Measurements from ENCODE around the gene KPNA6.
"Not testable (repeated sequence)": the region's sequence is repeated elsewhere in the genome, so short reads cannot be mapped to it uniquely, and the experiment has no call there.

Gene KPNA6

DNA sequence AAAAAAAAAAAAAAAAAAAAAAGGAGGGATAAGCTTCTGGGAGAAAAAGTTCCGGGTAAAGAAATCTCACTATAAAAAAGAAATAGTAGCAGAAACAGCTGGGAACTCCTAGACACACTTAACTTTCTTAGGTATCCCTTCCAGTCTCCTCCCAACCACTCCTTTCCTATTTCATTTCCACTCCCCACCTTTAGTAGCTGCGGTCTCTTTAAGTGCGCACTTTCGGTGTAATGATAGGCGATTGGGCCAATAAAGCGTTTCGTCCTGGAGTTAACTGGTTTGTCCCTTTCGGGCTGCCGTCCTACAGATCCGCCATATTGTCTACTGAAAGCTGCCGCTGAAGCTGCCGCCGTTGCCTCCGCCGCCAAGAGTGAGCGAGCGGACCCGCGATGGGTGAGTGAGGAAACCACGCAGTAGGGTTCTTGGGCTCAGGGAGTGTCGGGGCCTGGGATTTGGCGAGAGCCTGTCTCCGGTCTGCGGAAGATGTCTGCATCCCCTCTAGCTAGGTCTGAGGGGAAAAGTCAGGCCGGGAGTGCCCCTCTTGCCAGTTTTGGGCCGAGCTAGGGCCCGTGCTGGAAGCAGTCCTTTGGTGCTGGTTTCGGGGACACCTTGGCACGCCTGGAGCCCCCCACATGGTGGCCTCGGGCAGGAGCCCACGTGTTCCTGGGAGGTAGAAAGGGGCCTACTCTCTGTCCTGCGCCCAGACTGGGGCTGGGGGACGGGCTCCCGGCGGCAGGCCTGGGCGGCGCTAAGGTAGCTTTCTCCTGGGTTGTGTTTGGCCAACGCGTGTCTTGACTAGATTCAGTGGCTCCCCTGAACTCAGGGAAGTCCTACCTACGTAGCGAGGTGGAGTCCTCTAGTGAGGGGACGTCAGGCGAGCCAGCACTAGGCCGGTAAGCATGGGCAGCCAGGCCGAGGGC lies at the start of gene KPNA6:
KPNA6 (plus strand) TSS at position 315 of the 920 bp plus-strand sequence; CDS start at position 390, 75 bp downstream.
- in situ Hi-C loops (cut with MboI; ENCODE audit: low sequenced_read_pairs), result no loop called here

DNA sequence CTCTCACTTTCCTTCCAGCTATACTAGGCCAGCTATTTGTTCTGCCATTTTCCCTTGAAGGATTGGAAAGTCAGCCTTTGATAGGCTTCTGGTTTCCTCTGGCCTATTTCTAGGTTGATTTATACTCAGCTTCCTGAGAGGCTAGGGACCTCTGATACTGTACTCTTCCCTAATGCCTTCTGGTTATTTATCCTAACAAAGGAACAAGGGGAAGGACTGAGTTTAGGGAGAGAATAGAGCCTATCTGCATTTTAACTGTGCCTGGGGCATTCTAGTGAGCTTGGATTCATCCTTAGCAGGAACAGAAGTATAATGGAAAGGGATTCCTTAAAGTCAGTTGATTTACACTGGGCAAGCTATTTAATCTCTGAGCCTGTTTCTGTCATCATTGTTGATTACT lies 46.9 kb upstream of the KPNA6 start:
- in situ Hi-C loops (cut with MboI; ENCODE audit: low sequenced_read_pairs), result no loop called here

DNA sequence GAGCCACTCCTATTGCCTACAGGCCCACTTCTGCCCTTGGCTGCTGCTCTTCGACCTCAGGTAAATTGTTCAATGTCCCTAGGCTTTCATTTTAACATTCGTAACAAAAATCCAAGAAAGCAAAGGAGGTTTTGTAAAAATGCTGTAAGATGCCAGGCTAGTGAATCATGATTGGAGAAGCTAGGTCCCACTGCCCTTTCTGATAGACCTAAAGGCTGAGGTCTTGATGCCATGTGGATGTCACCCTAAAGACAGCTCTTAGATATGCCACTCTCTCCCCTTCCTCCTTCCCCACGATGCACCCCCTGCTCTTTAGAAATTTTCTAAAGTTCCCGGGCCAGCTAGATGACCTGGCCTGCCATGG lies 45.0 kb upstream of the KPNA6 start:
- in situ Hi-C loops (cut with MboI; ENCODE audit: low sequenced_read_pairs), result no loop called here

- in situ Hi-C loops (cut with MboI; ENCODE audit: low sequenced_read_pairs), result no loop called here
Observed at GRCh38 chr1:32063261-32063681, 44.6 kb upstream of the KPNA6 start.

GRCh38 chr1:32065613-32066488 lies 42.0 kb upstream of the KPNA6 start:
- in situ Hi-C loops (cut with MboI; ENCODE audit: low sequenced_read_pairs), result not testable (repeated sequence)

DNA sequence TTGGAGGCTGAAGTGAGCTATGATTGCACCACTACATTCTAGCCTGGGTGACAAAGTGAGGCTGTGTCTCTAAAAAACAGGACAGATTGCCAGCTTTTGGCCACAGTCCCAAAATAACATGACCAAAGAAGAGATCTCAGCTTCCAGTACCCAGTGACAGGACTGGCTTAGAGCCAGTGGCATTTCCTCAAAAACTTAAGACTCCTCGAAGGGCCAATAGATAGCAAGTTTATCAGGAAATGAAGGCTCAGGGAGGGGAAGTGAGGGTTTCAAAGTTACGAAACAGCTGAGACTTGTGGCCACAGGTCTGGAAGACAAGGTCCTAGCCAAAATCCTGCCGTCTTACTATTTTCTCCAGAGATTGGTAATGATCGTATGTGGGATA lies 41.4 kb upstream of the KPNA6 start:
- in situ Hi-C loops (cut with MboI; ENCODE audit: low sequenced_read_pairs), result no loop called here

DNA sequence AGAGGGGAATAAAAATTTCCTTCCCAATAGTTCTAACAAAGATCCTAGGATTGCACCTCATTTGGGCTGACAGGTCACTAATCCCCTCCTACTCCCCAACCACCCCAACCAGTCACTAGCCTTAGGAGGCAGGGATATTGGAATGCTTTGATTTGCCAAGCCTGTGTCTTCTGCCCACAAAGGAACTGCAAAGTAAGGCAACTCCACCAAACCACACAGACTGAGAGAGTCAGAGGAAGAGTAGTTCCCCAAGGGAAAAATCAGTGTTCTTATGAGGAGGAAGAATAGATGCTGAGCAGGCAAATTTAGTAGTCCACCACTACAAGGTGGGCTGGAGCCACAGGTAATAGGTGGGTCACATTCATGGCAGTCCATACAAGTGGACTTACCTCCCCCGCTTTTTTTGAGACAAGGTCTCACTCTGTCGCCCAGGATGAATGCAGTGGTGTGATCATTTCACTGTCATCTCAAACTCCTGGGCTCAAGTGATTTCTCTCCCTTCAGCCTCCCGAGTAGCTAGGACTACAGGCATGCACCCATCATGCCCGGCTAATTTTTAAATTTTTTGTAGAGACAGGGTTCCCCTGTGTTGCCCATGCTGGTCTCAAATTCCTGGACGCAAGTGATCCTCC lies 38.8 kb upstream of the KPNA6 start:
- in situ Hi-C loops (cut with MboI; ENCODE audit: low sequenced_read_pairs), result no loop called here

- in situ Hi-C loops (cut with MboI; ENCODE audit: low sequenced_read_pairs), result no loop called here
Observed at GRCh38 chr1:32071758-32072621, 35.9 kb upstream of the KPNA6 start.

- in situ Hi-C loops (cut with MboI; ENCODE audit: low sequenced_read_pairs), result no loop called here
Observed at GRCh38 chr1:32072622-32073298, 35.1 kb upstream of the KPNA6 start, which contains the start of gene TMEM39B. Gene TMEM39B, plus strand, starts transcription at chr1:32072939. Its CDS starts 109 bp downstream, at chr1:32073048.

- in situ Hi-C loops (cut with MboI; ENCODE audit: low sequenced_read_pairs), result no loop called here
Observed at GRCh38 chr1:32073299-32074229, 34.3 kb upstream of the KPNA6 start.

- in situ Hi-C loops (cut with MboI; ENCODE audit: low sequenced_read_pairs), result no loop called here
Observed at GRCh38 chr1:32074841-32075240, 33.0 kb upstream of the KPNA6 start.

- in situ Hi-C loops (cut with MboI; ENCODE audit: low sequenced_read_pairs), result no loop called here
Observed at GRCh38 chr1:32077451-32077850, 30.4 kb upstream of the KPNA6 start.

GRCh38 chr1:32082022-32082421 lies 25.8 kb upstream of the KPNA6 start:
- in situ Hi-C loops (cut with MboI; ENCODE audit: low sequenced_read_pairs), result no loop called here

DNA sequence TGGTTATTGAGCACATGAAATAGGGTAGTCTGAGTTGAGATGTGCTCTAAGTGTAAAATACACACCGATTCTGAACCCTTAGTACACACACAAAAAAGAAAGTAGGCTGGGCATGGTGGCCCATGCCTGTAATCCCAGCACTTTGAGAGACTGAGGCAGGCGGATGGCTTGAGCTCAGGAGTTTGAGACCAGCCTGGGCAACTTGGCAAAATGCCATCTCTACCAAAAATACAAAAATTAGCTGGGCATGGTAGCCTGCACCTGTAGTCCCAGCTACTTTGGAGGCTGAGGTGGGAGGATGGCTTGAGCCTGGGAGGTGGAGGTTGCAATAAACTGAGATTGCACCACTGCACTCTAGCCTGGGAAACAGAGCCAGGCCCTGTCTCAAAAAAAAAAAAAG lies 21.5 kb upstream of the KPNA6 start:
- in situ Hi-C loops (cut with MboI; ENCODE audit: low sequenced_read_pairs), result not testable (repeated sequence)

DNA sequence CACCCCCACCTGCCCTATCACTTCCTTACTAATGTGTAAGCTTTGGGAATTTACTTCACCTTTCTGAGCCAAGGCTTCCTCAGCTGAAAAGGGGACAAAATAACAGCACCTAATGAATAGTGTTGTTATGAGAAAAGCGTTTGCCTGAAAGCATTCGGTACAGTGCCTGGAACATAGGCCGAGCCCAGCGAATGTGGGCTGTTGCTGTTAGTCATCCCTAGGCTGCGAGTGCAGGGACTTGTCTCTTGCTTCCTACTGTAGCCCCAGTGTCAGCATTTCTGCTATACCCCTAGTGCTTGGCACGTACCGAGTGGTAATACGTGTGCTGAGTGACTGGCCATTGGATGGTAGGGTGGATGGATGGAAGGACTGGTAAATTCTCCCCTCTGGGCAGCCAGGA lies 16.7 kb upstream of the KPNA6 start:
- in situ Hi-C loops (cut with MboI; ENCODE audit: low sequenced_read_pairs), result no loop called here

DNA sequence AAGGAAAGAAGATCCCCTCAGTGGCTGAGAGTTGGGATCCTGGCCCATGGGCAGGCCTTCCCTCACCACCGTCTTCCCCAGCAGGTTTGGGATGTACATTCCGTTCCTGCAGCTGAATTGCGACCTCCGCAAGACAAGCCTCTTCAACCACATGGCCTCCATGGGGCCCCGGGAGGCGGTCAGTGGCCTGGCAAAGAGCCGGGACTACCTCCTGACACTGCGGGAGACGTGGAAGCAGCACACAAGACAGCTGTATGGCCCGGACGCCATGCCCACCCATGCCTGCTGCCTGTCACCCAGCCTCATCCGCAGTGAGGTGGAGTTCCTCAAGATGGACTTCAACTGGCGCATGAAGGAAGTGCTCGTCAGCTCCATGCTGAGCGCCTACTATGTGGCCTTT lies 16.3 kb upstream of the KPNA6 start:
- in situ Hi-C loops (cut with MboI; ENCODE audit: low sequenced_read_pairs), result no loop called here

GRCh38 chr1:32094746-32095521 lies 12.9 kb upstream of the KPNA6 start:
- in situ Hi-C loops (cut with MboI; ENCODE audit: low sequenced_read_pairs), result no loop called here

- in situ Hi-C loops (cut with MboI; ENCODE audit: low sequenced_read_pairs), result no loop called here
Observed at GRCh38 chr1:32099426-32099825, 8.4 kb upstream of the KPNA6 start.
